HCT116 (cell line): ENCODE measurements around the gene ALDH5A1. TPM values are rescaled to one million over a fixed set of nuclear protein-coding genes. Genes with fewer than 3 reads are reported as not detected.

Source experiments
- ATAC-seq: fragments of 200-7000 bp; cut with Tn5 transposase; 2 replicates; pipeline ENCODE4 v1.9.1; 2020; ENCODE audit warnings: mild to moderate bottlenecking, moderate library complexity
- BruUV-seq: library from RNA; stranded (reverse); fragments of 400-500 nt; replicated peaks from 2 replicates; lab custom pipeline; 2021; lab: Mats Ljungman, UMichigan
- CTCF ChIA-PET: fragments of 300-600 bp; sonication (Branson Sonifier 250); formaldehyde crosslinking; loops from one replicate; lab custom pipeline; 2021; ENCODE audit warnings: antibody characterized with exemption; lab: Charles Lee
- POLR2A ChIA-PET: fragments of 300-600, 350-600 bp; sonication (Branson Sonifier 250); formaldehyde crosslinking; loops from one replicate; lab custom pipeline; 2021; ENCODE audit warnings: antibody characterized with exemption; lab: Charles Lee
- RAD21 ChIA-PET, 2 experiments: fragments of 300-600 bp; sonication (Branson Sonifier 250); formaldehyde crosslinking; loops; one replicate each; lab custom pipeline; 2023; ENCODE audit warnings: low total read pairs in 2 of 2; ENCODE audit not compliant: uncharacterized antibody in 2 of 2, unreplicated experiment in 2 of 2, low non-redundant PET in 1 of 2; lab: Charles Lee
- DNase-seq: peaks from one replicate; pipeline ENCODE4 v3.0.0-alpha.2; 2010; ENCODE audit warnings: low read depth, low spot score
- H2AFZ ChIP-seq: fragments of 200-600 bp; shearing (Covaris generic), sonication (generic); 2 replicates; pipeline ENCODE4 v1.6.1; 2017; ENCODE audit warnings: low read depth, mixed run types, mixed read lengths, antibody characterized with exemption, low read length; ENCODE audit not compliant: poor library complexity, severe bottlenecking
- H3K27ac ChIP-seq: 2 replicates; pipeline ENCODE4 v1.5.1; 2012; ENCODE audit warnings: low read depth, low read length
- H3K27me3 ChIP-seq: fragments of 200-600 bp; sonication (generic); 2 replicates; pipeline ENCODE4 v1.6.1; 2016; ENCODE audit warnings: mixed run types, low read length, mixed read lengths; ENCODE audit not compliant: insufficient read depth
- H3K36me3 ChIP-seq, 2 experiments: fragments of 200-500 bp in 1 of 2; fragments of 200-600 bp in 1 of 2; sonication (Bioruptor generic) in 1 of 2; sonication (generic) in 1 of 2; 2 replicates each; pipeline versions ENCODE4 v1.5.1 to v1.6.1; 2014 to 2016; ENCODE audit warnings: low read length in 2 of 2, inconsistent platforms in 1 of 2, mixed read lengths in 1 of 2, mixed run types in 1 of 2; ENCODE audit not compliant: insufficient read depth in 2 of 2, control insufficient read depth in 1 of 2
- H3K4me1 ChIP-seq, 2 experiments: fragments of 200-600 bp in 1 of 2; sonication (generic) in 1 of 2; 2 replicates each; pipeline versions ENCODE4 v1.5.1 to v1.6.1; 2012 to 2017; ENCODE audit warnings: low read length in 2 of 2, inconsistent platforms in 1 of 2, mild to moderate bottlenecking in 1 of 2, mixed read lengths in 1 of 2, mixed run types in 1 of 2, moderate library complexity in 1 of 2; ENCODE audit not compliant: insufficient read depth in 2 of 2, control insufficient read depth in 1 of 2
- H3K4me2 ChIP-seq: fragments of 200-600 bp; sonication (generic); 2 replicates; pipeline ENCODE4 v1.6.1; 2017; ENCODE audit warnings: mixed run types, low read length, mixed read lengths
- H3K4me3 ChIP-seq, 2 experiments: fragments of 200-600 bp in 1 of 2; sonication (generic) in 1 of 2; replicated peaks in 1 of 2; 2 replicates each; pipeline ENCODE4 v1.5.1; 2011 to 2016; ENCODE audit warnings: low read length in 2 of 2, control low read depth in 1 of 2, low read depth in 1 of 2, mild to moderate bottlenecking in 1 of 2, mixed read lengths in 1 of 2, mixed run types in 1 of 2
- H3K79me2 ChIP-seq: fragments of 200-600 bp; sonication (generic); 2 replicates; pipeline ENCODE4 v1.6.1; 2017; ENCODE audit warnings: mild to moderate bottlenecking, mixed run types, low read length, moderate library complexity, mixed read lengths; ENCODE audit not compliant: insufficient read depth
- H3K9ac ChIP-seq: fragments of 200-600 bp; sonication (generic); 2 replicates; pipeline ENCODE4 v1.6.1; 2016; ENCODE audit warnings: low read length, mixed read lengths
- H3K9me2 ChIP-seq: fragments of 200-600 bp; sonication (generic), shearing (Covaris generic); 2 replicates; pipeline ENCODE4 v1.6.1; 2017; ENCODE audit warnings: mixed run types, mild to moderate bottlenecking, moderate library complexity; ENCODE audit not compliant: insufficient read depth
- H3K9me3 ChIP-seq, 2 experiments: fragments of 200-500 bp in 1 of 2; fragments of 200-600 bp in 1 of 2; sonication (Bioruptor generic) in 1 of 2; sonication (generic) in 1 of 2; 2 replicates each; pipeline ENCODE4 v1.6.1; 2014 to 2017; ENCODE audit warnings: low read length in 2 of 2, mixed read lengths in 2 of 2, inconsistent platforms in 1 of 2, low read depth in 1 of 2, mild to moderate bottlenecking in 1 of 2, mixed run types in 1 of 2, moderate library complexity in 1 of 2; ENCODE audit not compliant: control insufficient read depth in 1 of 2, insufficient read depth in 1 of 2
- H4K20me1 ChIP-seq: fragments of 200-600 bp; sonication (generic), shearing (Covaris generic); 2 replicates; pipeline ENCODE4 v1.6.1; 2017; ENCODE audit warnings: mixed run types, mild to moderate bottlenecking, moderate library complexity; ENCODE audit not compliant: insufficient read depth
- CEBPB ChIP-seq: IDR thresholded peaks from 2 replicates; pipeline ENCODE4 v1.6.1; 2012; ENCODE audit warnings: low read depth
- EZH2 ChIP-seq: fragments of 200-600 bp; sonication (generic); IDR thresholded peaks from 2 replicates; pipeline ENCODE4 v1.6.1; 2017; ENCODE audit warnings: antibody characterized with exemption, mixed run types
- EZH2phosphoT487 ChIP-seq: fragments of 200-600 bp; IDR thresholded peaks from 2 replicates; pipeline ENCODE4 v1.6.1; 2018; ENCODE audit warnings: antibody characterized with exemption, borderline replicate concordance
- JUND ChIP-seq: IDR thresholded peaks from 2 replicates; pipeline ENCODE4 v1.6.1; 2012
- MAX ChIP-seq: IDR thresholded peaks from 2 replicates; pipeline ENCODE4 v1.6.1; 2012
- POLR2A ChIP-seq: IDR thresholded peaks from 2 replicates; pipeline ENCODE4 v1.7.0; 2011; ENCODE audit warnings: borderline replicate concordance; ENCODE audit not compliant: insufficient read depth, insufficient read length; ENCODE audit errors: extremely low read depth
- POLR2AphosphoS5 ChIP-seq: IDR thresholded peaks from 2 replicates; pipeline ENCODE4 v1.6.1; 2011; ENCODE audit warnings: mild to moderate bottlenecking, low read depth, low read length, moderate library complexity
- SIN3A ChIP-seq: IDR thresholded peaks from 2 replicates; pipeline ENCODE4 v1.6.1; 2012; ENCODE audit warnings: low read depth
- SP1 ChIP-seq: IDR thresholded peaks from 2 replicates; pipeline ENCODE4 v1.6.1; 2012; ENCODE audit warnings: low read depth
- YY1 ChIP-seq: IDR thresholded peaks from 2 replicates; pipeline ENCODE4 v1.6.1; 2011; ENCODE audit warnings: low read length, low read depth, moderate library complexity, mild to moderate bottlenecking; ENCODE audit not compliant: insufficient replicate concordance; ENCODE audit errors: extremely low read depth
- ZFX ChIP-seq: fragments of 450-650 bp; IDR thresholded peaks from 2 replicates; pipeline ENCODE4 v1.6.1; 2017
- ZNF274 ChIP-seq: fragments of 200-500 bp; sonication (Bioruptor generic); IDR thresholded peaks from 2 replicates; pipeline ENCODE4 v1.6.1; 2014; ENCODE audit warnings: mild to moderate bottlenecking, low read depth, low read length, inconsistent platforms
- intact Hi-C: fragments of 100-400 bp; cut with micrococcal nuclease; formaldehyde crosslinking; loops from 2 replicates; pipeline ENCODE4 v1.10.0; 2022
- total RNA-seq: library from RNA; stranded (reverse); gene quantifications from one replicate; pipeline ENCODE4 v1.2.1, GENCODE V29; 2021; ENCODE audit not compliant: unreplicated experiment
- TF ChIP-seq, protein P1 (sequence below): IDR thresholded peaks from 2 replicates; pipeline ENCODE4 v1.6.1; 2012
- TF ChIP-seq, protein P2 (sequence below), 3 experiments: fragments of 200-600 bp in 1 of 3; sonication (generic) in 1 of 3; IDR thresholded peaks in 2 of 3; conservative IDR thresholded peaks in 1 of 3; 2 replicates each; pipeline ENCODE4 v1.5.1; 2012 to 2017; ENCODE audit warnings: low read depth in 2 of 3, low read length in 2 of 3, antibody characterized with exemption in 1 of 3, borderline replicate concordance in 1 of 3, control low read depth in 1 of 3, mild to moderate bottlenecking in 1 of 3, mixed read lengths in 1 of 3, mixed run types in 1 of 3, moderate library complexity in 1 of 3; ENCODE audit not compliant: insufficient read depth in 1 of 3

ALDH5A1 gene
- total RNA-seq, 1 experiment from 2014 or later, result 10.0 TPM

DNA sequence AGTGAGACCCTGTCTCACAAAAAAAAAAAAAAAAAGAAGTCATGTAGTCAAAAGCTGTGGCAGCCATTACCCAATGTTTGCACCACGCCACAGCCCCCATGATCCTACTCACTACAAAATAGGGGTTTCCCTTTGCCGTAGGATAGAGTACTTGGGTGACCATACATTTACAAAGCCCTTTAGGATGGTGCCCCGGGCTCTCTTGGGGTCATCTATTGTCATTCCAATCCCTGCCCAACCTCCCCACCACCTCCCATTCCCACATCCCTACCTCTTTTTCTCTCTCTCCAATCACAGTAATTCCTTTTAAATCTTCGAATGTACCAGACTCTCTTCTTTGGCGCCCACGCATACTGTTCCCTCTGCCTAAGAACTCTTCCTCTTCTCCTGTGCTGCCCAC is 76.6 kb downstream of the ALDH5A1 start:
- no peak overlapping the region for H3K4me2 ChIP-seq
- no TSS peak for BruUV-seq
- no peaks in the 10 kb centered on the region for H3K27me3 ChIP-seq
- ChIA-PET RAD21 (no interaction called here), POLR2A (no interaction called here), CTCF (interaction anchor here (2.0 kb wide), 1 partner anchor 10 kb away, joined by 5 read pairs; no protein-coding TSS in a partner anchor)
- no peak overlapping the region for H3K9ac ChIP-seq
- DNase-seq (no peak), ATAC-seq (no peak)
- H3K9me2 ChIP-seq, result no peaks in the 10 kb centered on the region
- H2AFZ ChIP-seq, result no peak overlapping the region
- no peak overlapping the region for H3K4me3 ChIP-seq
- no peaks in the 10 kb centered on the region for H3K36me3 ChIP-seq
- TF ChIP-seq, protein P1, sequence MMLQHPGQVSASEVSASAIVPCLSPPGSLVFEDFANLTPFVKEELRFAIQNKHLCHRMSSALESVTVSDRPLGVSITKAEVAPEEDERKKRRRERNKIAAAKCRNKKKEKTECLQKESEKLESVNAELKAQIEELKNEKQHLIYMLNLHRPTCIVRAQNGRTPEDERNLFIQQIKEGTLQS, result no peak
- TF ChIP-seq EZH2phosphoT487 (no peak), ZFX (no peak), CEBPB (no peak), SP1 (no peak), MAX (no peak), EZH2 (no peak), SIN3A (no peak), YY1 (no peak), JUND (no peak), ZNF274 (no peak), POLR2AphosphoS5 (no peak), POLR2A (no peak)
- TF ChIP-seq, protein P2, sequence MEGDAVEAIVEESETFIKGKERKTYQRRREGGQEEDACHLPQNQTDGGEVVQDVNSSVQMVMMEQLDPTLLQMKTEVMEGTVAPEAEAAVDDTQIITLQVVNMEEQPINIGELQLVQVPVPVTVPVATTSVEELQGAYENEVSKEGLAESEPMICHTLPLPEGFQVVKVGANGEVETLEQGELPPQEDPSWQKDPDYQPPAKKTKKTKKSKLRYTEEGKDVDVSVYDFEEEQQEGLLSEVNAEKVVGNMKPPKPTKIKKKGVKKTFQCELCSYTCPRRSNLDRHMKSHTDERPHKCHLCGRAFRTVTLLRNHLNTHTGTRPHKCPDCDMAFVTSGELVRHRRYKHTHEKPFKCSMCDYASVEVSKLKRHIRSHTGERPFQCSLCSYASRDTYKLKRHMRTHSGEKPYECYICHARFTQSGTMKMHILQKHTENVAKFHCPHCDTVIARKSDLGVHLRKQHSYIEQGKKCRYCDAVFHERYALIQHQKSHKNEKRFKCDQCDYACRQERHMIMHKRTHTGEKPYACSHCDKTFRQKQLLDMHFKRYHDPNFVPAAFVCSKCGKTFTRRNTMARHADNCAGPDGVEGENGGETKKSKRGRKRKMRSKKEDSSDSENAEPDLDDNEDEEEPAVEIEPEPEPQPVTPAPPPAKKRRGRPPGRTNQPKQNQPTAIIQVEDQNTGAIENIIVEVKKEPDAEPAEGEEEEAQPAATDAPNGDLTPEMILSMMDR (IDR thresholded peaks at IDR 0.05 in 2 of 3, conservative IDR thresholded peaks at IDR 0.05 in 1 of 3; ENCODE audit: borderline replicate concordance in 1 of 3, insufficient read depth in 1 of 3, low read depth in 2 of 3, low read length in 2 of 3), result no peak
- no peaks in the 10 kb centered on the region for H3K9me3 ChIP-seq
- intact Hi-C loops, result no loop called here
- no peaks in the 10 kb centered on the region for H3K4me1 ChIP-seq
- H4K20me1 ChIP-seq, result no peaks in the 10 kb centered on the region
- H3K79me2 ChIP-seq, result no peaks in the 10 kb centered on the region
- no peak overlapping the region for H3K27ac ChIP-seq
